OCI-LY3 (cell line): Measurements from ENCODE around the gene TRANK1.

ENCODE experiments used
- CTCF ChIP-seq: fragments of 200-600, 300-600 bp; sonication (generic); IDR thresholded peaks from 2 replicates; pipeline ENCODE4 v1.5.1; 2014; ENCODE audit warnings: antibody characterized with exemption, low read length, low read depth
- EZH2phosphoT487 ChIP-seq: fragments of 200-600 bp; shearing (Covaris generic); IDR thresholded peaks from 2 replicates; pipeline ENCODE4 v1.6.1; 2018; ENCODE audit warnings: antibody characterized with exemption, mixed run types, low read depth

- no peak for TF ChIP-seq CTCF
- no peak for TF ChIP-seq EZH2phosphoT487
Observed at GRCh38 chr3:36989005-36989404, 44.2 kb upstream of the TRANK1 start.
